Uterus (tissue), 4 donors: Measurements from ENCODE around the gene TFEB. TPM values are rescaled to one million over a fixed set of nuclear protein-coding genes. Genes with fewer than 3 reads are reported as not detected.

Experiments used
- DNase-seq, 2 donors: peaks; one replicate each; pipeline ENCODE4 v3.0.0-alpha.2; 2019 to 2020
- H3K27ac ChIP-seq, 2 donors: fragments of 200-600 bp; sonication (generic); 1 replicate in 1 of 2; 2 replicates in 1 of 2; pipeline ENCODE4 v1.5.1; 2016 to 2018
- H3K27me3 ChIP-seq, 2 donors: fragments of 200-600 bp; sonication (generic); one replicate each; pipeline ENCODE4 v1.5.1; 2018 to 2019; ENCODE audit warnings: control low read depth in 1 of 2
- H3K36me3 ChIP-seq, 2 donors: fragments of 200-600 bp; sonication (generic); one replicate each; pipeline ENCODE4 v1.5.1; 2019; ENCODE audit warnings: control low read depth in 1 of 2
- H3K4me1 ChIP-seq, 2 donors: fragments of 200-600 bp; sonication (generic); one replicate each; pipeline ENCODE4 v1.5.1; 2018 to 2019; ENCODE audit warnings: control low read depth in 1 of 2
- H3K4me3 ChIP-seq, 2 donors: fragments of 200-600 bp; sonication (generic); 1 replicate in 1 of 2; 2 replicates in 1 of 2; pipeline ENCODE4 v1.5.1; 2018 to 2019; ENCODE audit warnings: mild to moderate bottlenecking in 1 of 2
- H3K9me3 ChIP-seq, 2 donors: fragments of 200-600 bp; sonication (generic); one replicate each; pipeline ENCODE4 v1.5.1; 2019; ENCODE audit warnings: control low read depth in 1 of 2
- POLR2A ChIP-seq, 2 donors: fragments of 450-650 bp; IDR thresholded peaks; one replicate each; pipeline ENCODE4 v1.6.1; 2016; ENCODE audit warnings: antibody characterized with exemption in 2 of 2, mild to moderate bottlenecking in 1 of 2, moderate library complexity in 1 of 2
- intact Hi-C: fragments of 100-400 bp; cut with DNase I; formaldehyde crosslinking; loops from one replicate; pipeline ENCODE4 v1.15.1; 2023; ENCODE audit warnings: low total_unique reads
- small RNA-seq: library from RNA; depleted of rRNA; stranded (forward); fragments of <200 nt; gene quantifications from one replicate; pipeline ENCODE3, GENCODE V24; 2016
- total RNA-seq, 4 donors: library from RNA; depleted of rRNA in 3 of 4; stranded (reverse); fragments of >200 nt in 3 of 4; gene quantifications; one replicate each; pipeline versions ENCODE4 v1.1.0 to v1.2.4, GENCODE V29; 2014 to 2023
- TF ChIP-seq, protein P1 (sequence below), 4 experiments: fragments of 200-600 bp in 2 of 4; fragments of 450-650 bp in 2 of 4; sonication (generic) in 2 of 4; IDR thresholded peaks; one replicate each; pipeline ENCODE4 v1.5.1; 2016 to 2019; ENCODE audit warnings: antibody characterized with exemption in 4 of 4, mild to moderate bottlenecking in 2 of 4, moderate library complexity in 1 of 4
- donor health status: DM: yes; HTN: yes; CAD: no.

The TFEB gene
- total RNA-seq, 4 donors from 2014 or later, result 8.8 to 31.7 (median 17.0) TPM

DNA sequence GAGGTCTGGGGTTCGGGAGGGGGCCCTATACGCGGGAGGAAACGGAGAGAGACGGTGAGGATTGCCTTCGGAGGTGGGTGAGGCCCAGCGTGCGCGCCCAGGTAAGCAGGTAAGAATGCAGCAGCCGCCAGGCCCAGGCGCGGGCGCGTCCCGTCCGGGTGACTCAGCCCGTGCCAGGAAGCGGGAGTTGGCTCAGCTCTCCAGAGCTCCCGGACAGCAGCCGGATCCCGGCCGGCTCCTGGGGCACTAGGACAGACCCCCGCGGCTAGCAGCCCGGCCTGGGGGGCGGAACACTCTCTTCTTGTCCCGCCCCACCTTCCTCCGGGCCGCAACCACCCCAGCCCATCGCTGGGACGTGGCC lies 98.6 kb downstream of the TFEB start:
- H3K36me3 ChIP-seq, result no peaks in the 10 kb centered on the region
- peaks cover 0 to 6% of the 10 kb centered on the region in 2 donors for H3K4me1 ChIP-seq
- no peaks in the 10 kb centered on the region for H3K9me3 ChIP-seq
- peak overlapping the region; percentile 7 to 43 for H3K4me3 ChIP-seq
- H3K27ac ChIP-seq, result no peak overlapping the region
- no peaks in the 10 kb centered on the region for H3K27me3 ChIP-seq
- intact Hi-C loops, result no loop called here
- TF ChIP-seq POLR2A (IDR thresholded peaks at IDR 0.05), result no peak
- TF ChIP-seq, protein P1, sequence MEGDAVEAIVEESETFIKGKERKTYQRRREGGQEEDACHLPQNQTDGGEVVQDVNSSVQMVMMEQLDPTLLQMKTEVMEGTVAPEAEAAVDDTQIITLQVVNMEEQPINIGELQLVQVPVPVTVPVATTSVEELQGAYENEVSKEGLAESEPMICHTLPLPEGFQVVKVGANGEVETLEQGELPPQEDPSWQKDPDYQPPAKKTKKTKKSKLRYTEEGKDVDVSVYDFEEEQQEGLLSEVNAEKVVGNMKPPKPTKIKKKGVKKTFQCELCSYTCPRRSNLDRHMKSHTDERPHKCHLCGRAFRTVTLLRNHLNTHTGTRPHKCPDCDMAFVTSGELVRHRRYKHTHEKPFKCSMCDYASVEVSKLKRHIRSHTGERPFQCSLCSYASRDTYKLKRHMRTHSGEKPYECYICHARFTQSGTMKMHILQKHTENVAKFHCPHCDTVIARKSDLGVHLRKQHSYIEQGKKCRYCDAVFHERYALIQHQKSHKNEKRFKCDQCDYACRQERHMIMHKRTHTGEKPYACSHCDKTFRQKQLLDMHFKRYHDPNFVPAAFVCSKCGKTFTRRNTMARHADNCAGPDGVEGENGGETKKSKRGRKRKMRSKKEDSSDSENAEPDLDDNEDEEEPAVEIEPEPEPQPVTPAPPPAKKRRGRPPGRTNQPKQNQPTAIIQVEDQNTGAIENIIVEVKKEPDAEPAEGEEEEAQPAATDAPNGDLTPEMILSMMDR (IDR thresholded peaks at IDR 0.05), result no peak
- DNase-seq, result no peak

DNA sequence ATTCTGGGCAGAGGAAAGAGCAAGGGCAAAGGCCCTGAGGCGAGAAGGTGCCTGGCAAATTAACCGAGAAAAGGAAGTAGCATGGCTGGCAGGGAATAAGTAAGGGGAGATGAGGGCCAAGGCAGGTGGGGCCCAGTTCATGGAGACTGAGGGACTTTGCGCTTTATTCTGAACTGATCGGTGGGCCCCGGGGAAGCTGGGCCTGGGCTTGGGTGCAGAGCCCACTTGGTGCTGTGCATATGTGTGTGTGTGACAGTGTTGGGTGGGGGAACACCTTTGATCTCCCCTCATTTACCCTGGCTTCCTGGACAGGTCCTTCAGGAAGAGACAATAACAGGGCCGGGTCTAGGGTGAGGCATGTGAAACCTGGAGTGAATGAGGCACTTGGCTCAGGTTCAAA lies 100.0 kb downstream of the TFEB start:
- no peaks in the 10 kb centered on the region for H3K27me3 ChIP-seq
- intact Hi-C loops, result no loop called here
- H3K4me1 ChIP-seq, result peaks cover 0 to 6% of the 10 kb centered on the region in 2 donors
- H3K27ac ChIP-seq, result no peak overlapping the region
- no peaks in the 10 kb centered on the region for H3K9me3 ChIP-seq
- H3K4me3 ChIP-seq, result no peak overlapping the region
- H3K36me3 ChIP-seq, result no peaks in the 10 kb centered on the region
- TF ChIP-seq, protein P1 (IDR thresholded peaks at IDR 0.05), result no peak
- DNase-seq, result no peak

DNA sequence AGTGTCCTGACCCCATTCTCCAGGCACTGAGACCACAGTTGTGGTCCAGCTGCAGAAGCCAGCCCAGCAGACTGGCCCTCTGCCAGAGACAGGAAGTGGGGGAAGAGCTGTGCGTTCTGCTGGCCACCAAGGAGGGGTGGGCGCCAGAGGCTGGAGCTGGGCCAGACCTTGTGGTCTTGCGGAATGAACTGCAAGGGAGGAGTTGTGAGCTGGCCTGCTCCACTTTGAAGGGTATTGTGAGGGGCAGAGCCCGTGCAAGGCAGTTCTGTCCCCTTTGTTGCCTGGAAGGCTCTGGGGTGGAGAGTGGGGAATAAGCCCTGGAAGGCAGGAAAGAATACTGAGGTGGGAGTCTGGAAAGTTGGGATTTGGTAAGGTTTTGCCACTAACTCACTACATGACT lies 100.8 kb downstream of the TFEB start:
- Histone ChIP-seq H3K27me3 (no peaks in the 10 kb centered on the region), H3K4me3 (no peak overlapping the region), H3K36me3 (no peaks in the 10 kb centered on the region), H3K27ac (no peak overlapping the region), H3K4me1 (peaks cover 0 to 6% of the 10 kb centered on the region in 2 donors), H3K9me3 (no peaks in the 10 kb centered on the region)
- TF ChIP-seq, protein P1 (IDR thresholded peaks at IDR 0.05), result no peak
- TF ChIP-seq POLR2A (IDR thresholded peaks at IDR 0.05), result no peak
- no peak for DNase-seq
- intact Hi-C loops, result no loop called here

Small RNA genes within 50 kb of the gene (small RNA-seq; reads per million reads assigned to genes)
- gene AL365205.3, result not detected

Other genes starting within 250 kb of the TFEB start
- gene FOXP4, start 189.2 kb downstream of the TFEB start, total RNA-seq, result 10 to 100 TPM in 2 of 4 donors, 1 to 10 TPM in 2; 3.8 to 50.1 (median 9.4) TPM
- 10 to 100 TPM; 14.4 to 80.0 (median 23.4) TPM for gene MDFI, start 97.1 kb downstream of the TFEB start, total RNA-seq
- 1 to 10 TPM in 1 of 4 donors, under 1 TPM in 1, not detected in 2; 0.91 to 2.1 TPM for gene PGC, start 11.8 kb upstream of the TFEB start, total RNA-seq
- gene FRS3, start 44.3 kb upstream of the TFEB start, total RNA-seq, result 1 to 10 TPM in 3 of 4 donors, under 1 TPM in 1; 0.26 to 8.9 (median 2.2) TPM
- 10 to 100 TPM; 10.4 to 17.9 (median 14.3) TPM for gene PRICKLE4, start 45.2 kb upstream of the TFEB start, total RNA-seq
- 100 to 1,000 TPM in 2 of 4 donors, 10 to 100 TPM in 2; 53.1 to 164 (median 96.0) TPM for gene TOMM6, start 52.1 kb upstream of the TFEB start, total RNA-seq
- 10 to 100 TPM in 1 of 4 donors, 1 to 10 TPM in 3; 2.3 to 16.5 (median 6.6) TPM for gene USP49, start 159.8 kb upstream of the TFEB start, total RNA-seq
- gene MED20, start 185.5 kb upstream of the TFEB start, total RNA-seq, result 10 to 100 TPM in 3 of 4 donors, 1 to 10 TPM in 1; 1.0 to 36.8 (median 17.3) TPM
- 10 to 100 TPM in 3 of 4 donors, under 1 TPM in 1; 0.51 to 20.5 (median 18.0) TPM for gene BYSL, start 185.9 kb upstream of the TFEB start, total RNA-seq
- gene CCND3, start 206.2 kb upstream of the TFEB start, total RNA-seq, result 100 to 1,000 TPM in 1 of 4 donors, 10 to 100 TPM in 3; 28.8 to 101 (median 74.3) TPM